GM12864 (cell line): Measurements from ENCODE around the gene PPP2R5C.
"Not testable (repeated sequence)": the region's sequence is repeated elsewhere in the genome, so short reads cannot be mapped to it uniquely, and the experiment has no call there.

ENCODE experiments used
- DNase-seq: peaks from one replicate; pipeline ENCODE4 v3.0.0-alpha.2; 2011; ENCODE audit warnings: low read depth
- H3K4me3 ChIP-seq: 2 replicates; pipeline ENCODE4 v1.5.1; 2011; ENCODE audit warnings: mild to moderate bottlenecking, low read depth, low read length, control low read depth
- TF ChIP-seq, protein P1 (sequence below): IDR thresholded peaks from 2 replicates; pipeline ENCODE4 v1.5.1; 2011; ENCODE audit warnings: low read depth, mild to moderate bottlenecking, moderate library complexity, low read length, control low read depth, inconsistent platforms; ENCODE audit errors: missing control alignments

The PPP2R5C gene

GRCh38 chr14:101729382-101729781 is 32.1 kb upstream of the PPP2R5C start:
- DNase-seq, result no peak
- no peak overlapping the region for H3K4me3 ChIP-seq
- TF ChIP-seq, protein P1, sequence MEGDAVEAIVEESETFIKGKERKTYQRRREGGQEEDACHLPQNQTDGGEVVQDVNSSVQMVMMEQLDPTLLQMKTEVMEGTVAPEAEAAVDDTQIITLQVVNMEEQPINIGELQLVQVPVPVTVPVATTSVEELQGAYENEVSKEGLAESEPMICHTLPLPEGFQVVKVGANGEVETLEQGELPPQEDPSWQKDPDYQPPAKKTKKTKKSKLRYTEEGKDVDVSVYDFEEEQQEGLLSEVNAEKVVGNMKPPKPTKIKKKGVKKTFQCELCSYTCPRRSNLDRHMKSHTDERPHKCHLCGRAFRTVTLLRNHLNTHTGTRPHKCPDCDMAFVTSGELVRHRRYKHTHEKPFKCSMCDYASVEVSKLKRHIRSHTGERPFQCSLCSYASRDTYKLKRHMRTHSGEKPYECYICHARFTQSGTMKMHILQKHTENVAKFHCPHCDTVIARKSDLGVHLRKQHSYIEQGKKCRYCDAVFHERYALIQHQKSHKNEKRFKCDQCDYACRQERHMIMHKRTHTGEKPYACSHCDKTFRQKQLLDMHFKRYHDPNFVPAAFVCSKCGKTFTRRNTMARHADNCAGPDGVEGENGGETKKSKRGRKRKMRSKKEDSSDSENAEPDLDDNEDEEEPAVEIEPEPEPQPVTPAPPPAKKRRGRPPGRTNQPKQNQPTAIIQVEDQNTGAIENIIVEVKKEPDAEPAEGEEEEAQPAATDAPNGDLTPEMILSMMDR, result no peak

- DNase-seq, H3K4me3 ChIP-seq: not testable (repeated sequence)
Observed at GRCh38 chr14:101730157-101730556, 31.4 kb upstream of the PPP2R5C start.

GRCh38 chr14:101730626-101731186 is 30.8 kb upstream of the PPP2R5C start:
- TF ChIP-seq, protein P1, result no peak
- DNase-seq, result no peak
- H3K4me3 ChIP-seq, result no peak overlapping the region

- peak; percentile 47 for DNase-seq
- H3K4me3 ChIP-seq, result no peak overlapping the region
- TF ChIP-seq, protein P1, result no peak
Observed at GRCh38 chr14:101731187-101732080, 30.1 kb upstream of the PPP2R5C start.

- TF ChIP-seq, protein P1, result no peak
- DNase-seq, result no peak
- H3K4me3 ChIP-seq, result no peak overlapping the region
Observed at GRCh38 chr14:101732118-101732517, 29.4 kb upstream of the PPP2R5C start.

DNA sequence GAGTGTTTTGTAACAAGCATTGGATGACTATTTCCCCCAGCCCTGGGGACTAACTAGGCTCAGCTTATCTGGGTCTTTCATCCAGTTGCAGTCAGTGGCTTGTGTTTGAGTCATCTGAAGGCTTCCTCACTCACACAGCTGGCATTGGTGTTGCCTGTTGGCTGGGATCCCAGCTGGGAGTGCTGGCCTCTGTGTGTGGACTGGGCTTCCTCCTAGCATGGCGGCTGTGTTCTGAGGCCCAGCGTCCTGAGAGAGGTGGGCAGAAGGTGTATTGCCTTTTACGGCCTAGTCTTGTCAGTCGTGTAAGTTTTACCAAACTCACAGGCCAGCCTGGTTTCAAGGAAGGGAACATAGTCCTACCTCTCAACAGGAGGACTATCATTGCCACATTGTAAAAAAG is 28.3 kb upstream of the PPP2R5C start:
- no peak for DNase-seq
- TF ChIP-seq, protein P1, result no peak
- no peak overlapping the region for H3K4me3 ChIP-seq

GRCh38 chr14:101734246-101734847 is 27.2 kb upstream of the PPP2R5C start:
- TF ChIP-seq, protein P1, result no peak
- DNase-seq, result no peak
- no peak overlapping the region for H3K4me3 ChIP-seq
